ENCODE data around the gene DNAJC1.
A peak's percentile ranks its signal among the peaks of the same experiment; 100 is the strongest.

The DNAJC1 gene

DNA sequence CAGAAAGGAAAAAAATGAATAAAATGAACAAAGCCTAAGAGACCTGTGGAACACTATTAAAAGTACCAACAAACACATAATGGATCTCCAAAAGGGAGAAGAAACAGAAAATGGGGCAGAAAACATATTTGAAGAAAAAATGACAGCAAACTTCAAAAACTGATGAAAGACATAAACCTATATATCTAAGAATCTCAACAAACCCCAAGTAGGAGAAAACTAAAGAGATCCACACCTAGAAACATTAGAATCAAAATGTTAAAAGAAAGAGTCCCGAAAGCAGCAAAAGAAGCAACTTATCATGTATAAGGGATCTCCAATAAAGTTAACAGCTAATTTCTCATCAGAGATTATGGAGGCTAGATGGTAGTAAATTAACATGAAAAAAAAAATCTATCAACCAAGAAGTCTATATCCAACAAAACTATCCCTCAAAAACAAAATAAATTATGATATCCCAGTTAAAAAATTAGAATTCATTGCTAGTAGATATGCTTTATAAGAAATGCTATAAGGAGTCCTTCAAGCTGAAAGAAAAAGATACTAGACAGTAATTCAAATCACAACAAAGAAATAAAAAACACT lies 68.0 kb downstream of the DNAJC1 start:
- Histone ChIP-seq H2BK15ac (ENCODE audit: low read depth, poor library complexity, severe bottlenecking) (no peak overlapping the region), H3K14ac (ENCODE audit: low read length in 2 of 2) (no peak overlapping the region), H3K23ac (ENCODE audit: low read length in 2 of 2) (no peak overlapping the region), H2BK5ac (ENCODE audit: low read depth, low read length, poor library complexity, severe bottlenecking) (no peak overlapping the region), H3K9me3 (ENCODE audit: control insufficient read depth, low read length) (peaks cover 39% of the 10 kb centered on the region), H2BK12ac (ENCODE audit: low read length in 2 of 2) (no peak overlapping the region), H4K91ac (ENCODE audit: low read length) (no peak overlapping the region), H2AFZ (ENCODE audit: low read depth, low read length) (no peak overlapping the region), H3K27me3 (ENCODE audit: control insufficient read depth in 1 of 2, insufficient read depth in 1 of 2, low read length in 2 of 2) (no peaks in the 10 kb centered on the region), H3K27ac (ENCODE audit: low read length, poor library complexity, severe bottlenecking) (no peak overlapping the region), H3K9ac (ENCODE audit: low read length) (no peak overlapping the region), H2BK120ac (ENCODE audit: low read depth, low read length) (no peak overlapping the region), H4K8ac (ENCODE audit: low read length) (no peak overlapping the region), H3K18ac (ENCODE audit: low read depth in 1 of 2, low read length in 2 of 2) (no peak overlapping the region), H3K79me1 (replicated peaks; ENCODE audit: low read length, poor library complexity, severe bottlenecking) (peaks cover 11% of the 10 kb centered on the region), H3K4ac (ENCODE audit: low read depth in 1 of 2, low read length in 2 of 2) (no peak overlapping the region), H3K4me1 (ENCODE audit: control insufficient read depth, insufficient read depth, low read depth, low read length) (no peaks in the 10 kb centered on the region), H2AK5ac (ENCODE audit: low read length, severe bottlenecking) (no peak overlapping the region), H3K4me2 (ENCODE audit: low read length, poor library complexity, severe bottlenecking) (no peak overlapping the region), H3K4me3 (ENCODE audit: insufficient read depth in 1 of 2, low read depth in 1 of 2, low read length in 2 of 2) (peak overlapping the region in 1 of 2 experiments; percentile 21), H3K36me3 (ENCODE audit: control insufficient read depth in 1 of 2, insufficient read depth in 2 of 2, low read depth in 1 of 2, low read length in 2 of 2) (no peaks in the 10 kb centered on the region)
- no peak for DNase-seq
- WGBS: no CpG with 5 or more reads among the region's 1 CpG

DNA sequence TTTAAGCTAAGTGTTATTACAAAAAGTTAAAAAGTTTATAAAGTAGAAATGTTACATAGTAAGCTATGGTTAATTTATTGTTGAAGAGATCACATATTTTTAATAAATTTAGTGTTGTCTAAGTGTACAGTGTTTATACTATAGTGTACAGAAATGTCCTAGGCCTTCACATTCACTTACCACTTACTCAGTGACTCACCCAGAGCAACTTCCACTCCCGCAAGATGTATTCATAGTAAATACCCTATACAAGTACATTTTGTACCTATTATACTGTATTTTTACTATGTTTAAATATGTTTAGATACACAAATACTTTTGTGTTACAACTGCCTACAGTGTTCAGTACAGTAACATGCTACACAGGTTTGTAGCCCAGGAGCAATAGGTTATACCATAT lies 69.2 kb downstream of the DNAJC1 start:
- no peak overlapping the region for H3K4me3 ChIP-seq (ENCODE audit: insufficient read depth in 1 of 2, low read depth in 1 of 2, low read length in 2 of 2)
- no peak overlapping the region for H2BK12ac ChIP-seq (ENCODE audit: low read length in 2 of 2)
- peaks cover 11% of the 10 kb centered on the region for H3K79me1 ChIP-seq (replicated peaks; ENCODE audit: low read length, poor library complexity, severe bottlenecking)
- H3K14ac ChIP-seq (ENCODE audit: low read length in 2 of 2): no peak overlapping the region
- H4K8ac ChIP-seq (ENCODE audit: low read length): no peak overlapping the region
- H2BK5ac ChIP-seq (ENCODE audit: low read depth, low read length, poor library complexity, severe bottlenecking): no peak overlapping the region
- H3K9me3 ChIP-seq (ENCODE audit: control insufficient read depth, low read length): peaks cover 39% of the 10 kb centered on the region
- H4K91ac ChIP-seq (ENCODE audit: low read length): no peak overlapping the region
- H3K9ac ChIP-seq (ENCODE audit: low read length): no peak overlapping the region
- H3K4me2 ChIP-seq (ENCODE audit: low read length, poor library complexity, severe bottlenecking): no peak overlapping the region
- H2BK15ac ChIP-seq (ENCODE audit: low read depth, poor library complexity, severe bottlenecking): no peak overlapping the region
- DNase-seq: peak; percentile 63
- H3K4me1 ChIP-seq (ENCODE audit: control insufficient read depth, insufficient read depth, low read depth, low read length): no peaks in the 10 kb centered on the region
- no peaks in the 10 kb centered on the region for H3K36me3 ChIP-seq (ENCODE audit: control insufficient read depth in 1 of 2, insufficient read depth in 2 of 2, low read depth in 1 of 2, low read length in 2 of 2)
- no peak overlapping the region for H3K18ac ChIP-seq (ENCODE audit: low read depth in 1 of 2, low read length in 2 of 2)
- H3K23ac ChIP-seq (ENCODE audit: low read length in 2 of 2): no peak overlapping the region
- H3K4ac ChIP-seq (ENCODE audit: low read depth in 1 of 2, low read length in 2 of 2): no peak overlapping the region
- H2AFZ ChIP-seq (ENCODE audit: low read depth, low read length): no peak overlapping the region
- H3K27me3 ChIP-seq (ENCODE audit: control insufficient read depth in 1 of 2, insufficient read depth in 1 of 2, low read length in 2 of 2): no peaks in the 10 kb centered on the region
- no CpG with 5 or more reads among the region's 1 CpG for WGBS
- H3K27ac ChIP-seq (ENCODE audit: low read length, poor library complexity, severe bottlenecking): no peak overlapping the region
- H2AK5ac ChIP-seq (ENCODE audit: low read length, severe bottlenecking): no peak overlapping the region
- H2BK120ac ChIP-seq (ENCODE audit: low read depth, low read length): no peak overlapping the region

GRCh38 chr10:21929070-21929469 lies 74.5 kb downstream of the DNAJC1 start:
- H3K18ac ChIP-seq (ENCODE audit: low read depth in 1 of 2, low read length in 2 of 2): no peak overlapping the region
- 63% methylated on average over 2 of the region's 2 CpGs for WGBS
- no peak overlapping the region for H2BK5ac ChIP-seq (ENCODE audit: low read depth, low read length, poor library complexity, severe bottlenecking)
- no peak overlapping the region for H3K27ac ChIP-seq (ENCODE audit: low read length, poor library complexity, severe bottlenecking)
- H2BK12ac ChIP-seq (ENCODE audit: low read length in 2 of 2): no peak overlapping the region
- H3K36me3 ChIP-seq (ENCODE audit: control insufficient read depth in 1 of 2, insufficient read depth in 2 of 2, low read depth in 1 of 2, low read length in 2 of 2): no peaks in the 10 kb centered on the region
- H4K8ac ChIP-seq (ENCODE audit: low read length): no peak overlapping the region
- peaks cover 3% of the 10 kb centered on the region for H3K4me1 ChIP-seq (ENCODE audit: control insufficient read depth, insufficient read depth, low read depth, low read length)
- H3K4me3 ChIP-seq (ENCODE audit: insufficient read depth in 1 of 2, low read depth in 1 of 2, low read length in 2 of 2): no peak overlapping the region
- H2BK15ac ChIP-seq (ENCODE audit: low read depth, poor library complexity, severe bottlenecking): no peak overlapping the region
- H3K14ac ChIP-seq (ENCODE audit: low read length in 2 of 2): no peak overlapping the region
- H3K4me2 ChIP-seq (ENCODE audit: low read length, poor library complexity, severe bottlenecking): no peak overlapping the region
- H2BK120ac ChIP-seq (ENCODE audit: low read depth, low read length): no peak overlapping the region
- H3K9ac ChIP-seq (ENCODE audit: low read length): no peak overlapping the region
- H3K23ac ChIP-seq (ENCODE audit: low read length in 2 of 2): no peak overlapping the region
- no peak overlapping the region for H3K4ac ChIP-seq (ENCODE audit: low read depth in 1 of 2, low read length in 2 of 2)
- DNase-seq: peak; percentile 6
- no peaks in the 10 kb centered on the region for H3K27me3 ChIP-seq (ENCODE audit: control insufficient read depth in 1 of 2, insufficient read depth in 1 of 2, low read length in 2 of 2)
- peaks cover 2% of the 10 kb centered on the region for H3K9me3 ChIP-seq (ENCODE audit: control insufficient read depth, low read length)
- no peak overlapping the region for H4K91ac ChIP-seq (ENCODE audit: low read length)
- H2AFZ ChIP-seq (ENCODE audit: low read depth, low read length): no peak overlapping the region
- no peak overlapping the region for H2AK5ac ChIP-seq (ENCODE audit: low read length, severe bottlenecking)
- H3K79me1 ChIP-seq (replicated peaks; ENCODE audit: low read length, poor library complexity, severe bottlenecking): peaks cover 13% of the 10 kb centered on the region

GRCh38 chr10:21927631-21928353 lies 75.7 kb downstream of the DNAJC1 start:
- Histone ChIP-seq H3K4ac (ENCODE audit: low read depth in 1 of 2, low read length in 2 of 2) (no peak overlapping the region), H2BK5ac (ENCODE audit: low read depth, low read length, poor library complexity, severe bottlenecking) (no peak overlapping the region), H2BK15ac (ENCODE audit: low read depth, poor library complexity, severe bottlenecking) (no peak overlapping the region), H2BK120ac (ENCODE audit: low read depth, low read length) (no peak overlapping the region), H3K14ac (ENCODE audit: low read length in 2 of 2) (no peak overlapping the region), H3K9me3 (ENCODE audit: control insufficient read depth, low read length) (no peaks in the 10 kb centered on the region), H3K79me1 (replicated peaks; ENCODE audit: low read length, poor library complexity, severe bottlenecking) (peaks cover 8% of the 10 kb centered on the region), H4K91ac (ENCODE audit: low read length) (no peak overlapping the region), H3K27ac (ENCODE audit: low read length, poor library complexity, severe bottlenecking) (peak overlapping the region; percentile 88), H3K23ac (ENCODE audit: low read length in 2 of 2) (no peak overlapping the region), H2BK12ac (ENCODE audit: low read length in 2 of 2) (no peak overlapping the region), H3K4me3 (ENCODE audit: insufficient read depth in 1 of 2, low read depth in 1 of 2, low read length in 2 of 2) (no peak overlapping the region), H3K36me3 (ENCODE audit: control insufficient read depth in 1 of 2, insufficient read depth in 2 of 2, low read depth in 1 of 2, low read length in 2 of 2) (no peaks in the 10 kb centered on the region), H3K27me3 (ENCODE audit: control insufficient read depth in 1 of 2, insufficient read depth in 1 of 2, low read length in 2 of 2) (no peaks in the 10 kb centered on the region), H3K18ac (ENCODE audit: low read depth in 1 of 2, low read length in 2 of 2) (no peak overlapping the region), H3K4me1 (ENCODE audit: control insufficient read depth, insufficient read depth, low read depth, low read length) (peaks cover 3% of the 10 kb centered on the region), H3K9ac (ENCODE audit: low read length) (no peak overlapping the region), H3K4me2 (ENCODE audit: low read length, poor library complexity, severe bottlenecking) (peak overlapping the region; percentile 58), H2AFZ (ENCODE audit: low read depth, low read length) (no peak overlapping the region), H4K8ac (ENCODE audit: low read length) (no peak overlapping the region), H2AK5ac (ENCODE audit: low read length, severe bottlenecking) (peak overlapping the region; percentile 77)
- WGBS: 36% methylated on average over 4 of the region's 4 CpGs
- peak; percentile 63 for DNase-seq
